HCT116 (cell line): ENCODE results near the gene TNPO1. TPM values are rescaled to one million over a fixed set of nuclear protein-coding genes. Genes with fewer than 3 reads are reported as not detected.

ENCODE experiments used
- ATAC-seq: fragments of 200-7000 bp; cut with Tn5 transposase; 2 replicates; pipeline ENCODE4 v1.9.1; 2020; ENCODE audit warnings: mild to moderate bottlenecking, moderate library complexity
- BruUV-seq: library from RNA; stranded (reverse); fragments of 400-500 nt; replicated peaks from 2 replicates; lab custom pipeline; 2021; lab: Mats Ljungman, UMichigan
- CTCF ChIA-PET: fragments of 300-600 bp; sonication (Branson Sonifier 250); formaldehyde crosslinking; loops from one replicate; lab custom pipeline; 2021; ENCODE audit warnings: antibody characterized with exemption; lab: Charles Lee
- POLR2A ChIA-PET: fragments of 300-600, 350-600 bp; sonication (Branson Sonifier 250); formaldehyde crosslinking; loops from one replicate; lab custom pipeline; 2021; ENCODE audit warnings: antibody characterized with exemption; lab: Charles Lee
- RAD21 ChIA-PET, 2 experiments: fragments of 300-600 bp; sonication (Branson Sonifier 250); formaldehyde crosslinking; loops; one replicate each; lab custom pipeline; 2023; ENCODE audit warnings: low total read pairs in 2 of 2; ENCODE audit not compliant: uncharacterized antibody in 2 of 2, unreplicated experiment in 2 of 2, low non-redundant PET in 1 of 2; lab: Charles Lee
- DNase-seq: peaks from one replicate; pipeline ENCODE4 v3.0.0-alpha.2; 2010; ENCODE audit warnings: low read depth, low spot score
- H2AFZ ChIP-seq: fragments of 200-600 bp; shearing (Covaris generic), sonication (generic); 2 replicates; pipeline ENCODE4 v1.6.1; 2017; ENCODE audit warnings: low read depth, mixed run types, mixed read lengths, antibody characterized with exemption, low read length; ENCODE audit not compliant: poor library complexity, severe bottlenecking
- H3K27ac ChIP-seq: 2 replicates; pipeline ENCODE4 v1.5.1; 2012; ENCODE audit warnings: low read depth, low read length
- H3K27me3 ChIP-seq: fragments of 200-600 bp; sonication (generic); 2 replicates; pipeline ENCODE4 v1.6.1; 2016; ENCODE audit warnings: mixed run types, low read length, mixed read lengths; ENCODE audit not compliant: insufficient read depth
- H3K36me3 ChIP-seq, 2 experiments: fragments of 200-500 bp in 1 of 2; fragments of 200-600 bp in 1 of 2; sonication (Bioruptor generic) in 1 of 2; sonication (generic) in 1 of 2; 2 replicates each; pipeline versions ENCODE4 v1.5.1 to v1.6.1; 2014 to 2016; ENCODE audit warnings: low read length in 2 of 2, inconsistent platforms in 1 of 2, mixed read lengths in 1 of 2, mixed run types in 1 of 2; ENCODE audit not compliant: insufficient read depth in 2 of 2, control insufficient read depth in 1 of 2
- H3K4me1 ChIP-seq, 2 experiments: fragments of 200-600 bp in 1 of 2; sonication (generic) in 1 of 2; 2 replicates each; pipeline versions ENCODE4 v1.5.1 to v1.6.1; 2012 to 2017; ENCODE audit warnings: low read length in 2 of 2, inconsistent platforms in 1 of 2, mild to moderate bottlenecking in 1 of 2, mixed read lengths in 1 of 2, mixed run types in 1 of 2, moderate library complexity in 1 of 2; ENCODE audit not compliant: insufficient read depth in 2 of 2, control insufficient read depth in 1 of 2
- H3K4me2 ChIP-seq: fragments of 200-600 bp; sonication (generic); 2 replicates; pipeline ENCODE4 v1.6.1; 2017; ENCODE audit warnings: mixed run types, low read length, mixed read lengths
- H3K4me3 ChIP-seq, 2 experiments: fragments of 200-600 bp in 1 of 2; sonication (generic) in 1 of 2; replicated peaks in 1 of 2; 2 replicates each; pipeline ENCODE4 v1.5.1; 2011 to 2016; ENCODE audit warnings: low read length in 2 of 2, control low read depth in 1 of 2, low read depth in 1 of 2, mild to moderate bottlenecking in 1 of 2, mixed read lengths in 1 of 2, mixed run types in 1 of 2
- H3K79me2 ChIP-seq: fragments of 200-600 bp; sonication (generic); 2 replicates; pipeline ENCODE4 v1.6.1; 2017; ENCODE audit warnings: mild to moderate bottlenecking, mixed run types, low read length, moderate library complexity, mixed read lengths; ENCODE audit not compliant: insufficient read depth
- H3K9ac ChIP-seq: fragments of 200-600 bp; sonication (generic); 2 replicates; pipeline ENCODE4 v1.6.1; 2016; ENCODE audit warnings: low read length, mixed read lengths
- H3K9me2 ChIP-seq: fragments of 200-600 bp; sonication (generic), shearing (Covaris generic); 2 replicates; pipeline ENCODE4 v1.6.1; 2017; ENCODE audit warnings: mixed run types, mild to moderate bottlenecking, moderate library complexity; ENCODE audit not compliant: insufficient read depth
- H3K9me3 ChIP-seq, 2 experiments: fragments of 200-500 bp in 1 of 2; fragments of 200-600 bp in 1 of 2; sonication (Bioruptor generic) in 1 of 2; sonication (generic) in 1 of 2; 2 replicates each; pipeline ENCODE4 v1.6.1; 2014 to 2017; ENCODE audit warnings: low read length in 2 of 2, mixed read lengths in 2 of 2, inconsistent platforms in 1 of 2, low read depth in 1 of 2, mild to moderate bottlenecking in 1 of 2, mixed run types in 1 of 2, moderate library complexity in 1 of 2; ENCODE audit not compliant: control insufficient read depth in 1 of 2, insufficient read depth in 1 of 2
- H4K20me1 ChIP-seq: fragments of 200-600 bp; sonication (generic), shearing (Covaris generic); 2 replicates; pipeline ENCODE4 v1.6.1; 2017; ENCODE audit warnings: mixed run types, mild to moderate bottlenecking, moderate library complexity; ENCODE audit not compliant: insufficient read depth
- ELF1 ChIP-seq: IDR thresholded peaks from 2 replicates; pipeline ENCODE4 v1.6.1; 2012; ENCODE audit warnings: low read depth, borderline replicate concordance
- JUND ChIP-seq: IDR thresholded peaks from 2 replicates; pipeline ENCODE4 v1.6.1; 2012
- RAD21 ChIP-seq: IDR thresholded peaks from 2 replicates; pipeline ENCODE4 v1.6.1; 2012; ENCODE audit warnings: low read depth, mild to moderate bottlenecking
- SIN3A ChIP-seq: IDR thresholded peaks from 2 replicates; pipeline ENCODE4 v1.6.1; 2012; ENCODE audit warnings: low read depth
- YY1 ChIP-seq: IDR thresholded peaks from 2 replicates; pipeline ENCODE4 v1.6.1; 2011; ENCODE audit warnings: low read length, low read depth, moderate library complexity, mild to moderate bottlenecking; ENCODE audit not compliant: insufficient replicate concordance; ENCODE audit errors: extremely low read depth
- ZBTB33 ChIP-seq: IDR thresholded peaks from 2 replicates; pipeline ENCODE4 v1.6.1; 2011; ENCODE audit warnings: mild to moderate bottlenecking, low read length, moderate library complexity; ENCODE audit not compliant: insufficient replicate concordance; ENCODE audit errors: extremely low read depth
- ZFX ChIP-seq: fragments of 450-650 bp; IDR thresholded peaks from 2 replicates; pipeline ENCODE4 v1.6.1; 2017
- ZNF274 ChIP-seq: fragments of 200-500 bp; sonication (Bioruptor generic); IDR thresholded peaks from 2 replicates; pipeline ENCODE4 v1.6.1; 2014; ENCODE audit warnings: mild to moderate bottlenecking, low read depth, low read length, inconsistent platforms
- intact Hi-C: fragments of 100-400 bp; cut with micrococcal nuclease; formaldehyde crosslinking; loops from 2 replicates; pipeline ENCODE4 v1.10.0; 2022
- total RNA-seq: library from RNA; stranded (reverse); gene quantifications from one replicate; pipeline ENCODE4 v1.2.1, GENCODE V29; 2021; ENCODE audit not compliant: unreplicated experiment
- TF ChIP-seq, protein P1 (sequence below): IDR thresholded peaks from 2 replicates; pipeline ENCODE4 v1.6.1; 2012; ENCODE audit warnings: low read depth

The TNPO1 gene
- total RNA-seq, 1 experiment from 2014 or later: 104 TPM

- no peaks in the 10 kb centered on the region for H3K4me1 ChIP-seq
- peaks cover 100% of the 10 kb centered on the region for H3K79me2 ChIP-seq
- peaks cover 46% of the 10 kb centered on the region for H4K20me1 ChIP-seq
- no peak overlapping the region for H3K4me3 ChIP-seq
- CTCF ChIA-PET: no interaction called here
- no peaks in the 10 kb centered on the region for H3K27me3 ChIP-seq
- H3K4me2 ChIP-seq: no peak overlapping the region
- no peak overlapping the region for H3K27ac ChIP-seq
- BruUV-seq: no TSS peak
- no peaks in the 10 kb centered on the region for H3K9me3 ChIP-seq
- H2AFZ ChIP-seq: no peak overlapping the region
- POLR2A ChIA-PET: no interaction called here
- no peak for ATAC-seq
- no peak overlapping the region for H3K9ac ChIP-seq
- intact Hi-C loops: no loop called here
- no peaks in the 10 kb centered on the region for H3K9me2 ChIP-seq
- RAD21 ChIA-PET: no interaction called here
- TF ChIP-seq ZFX (no peak), JUND (no peak), ZNF274 (no peak), ELF1 (no peak), RAD21 (no peak)
- TF ChIP-seq, protein P1, sequence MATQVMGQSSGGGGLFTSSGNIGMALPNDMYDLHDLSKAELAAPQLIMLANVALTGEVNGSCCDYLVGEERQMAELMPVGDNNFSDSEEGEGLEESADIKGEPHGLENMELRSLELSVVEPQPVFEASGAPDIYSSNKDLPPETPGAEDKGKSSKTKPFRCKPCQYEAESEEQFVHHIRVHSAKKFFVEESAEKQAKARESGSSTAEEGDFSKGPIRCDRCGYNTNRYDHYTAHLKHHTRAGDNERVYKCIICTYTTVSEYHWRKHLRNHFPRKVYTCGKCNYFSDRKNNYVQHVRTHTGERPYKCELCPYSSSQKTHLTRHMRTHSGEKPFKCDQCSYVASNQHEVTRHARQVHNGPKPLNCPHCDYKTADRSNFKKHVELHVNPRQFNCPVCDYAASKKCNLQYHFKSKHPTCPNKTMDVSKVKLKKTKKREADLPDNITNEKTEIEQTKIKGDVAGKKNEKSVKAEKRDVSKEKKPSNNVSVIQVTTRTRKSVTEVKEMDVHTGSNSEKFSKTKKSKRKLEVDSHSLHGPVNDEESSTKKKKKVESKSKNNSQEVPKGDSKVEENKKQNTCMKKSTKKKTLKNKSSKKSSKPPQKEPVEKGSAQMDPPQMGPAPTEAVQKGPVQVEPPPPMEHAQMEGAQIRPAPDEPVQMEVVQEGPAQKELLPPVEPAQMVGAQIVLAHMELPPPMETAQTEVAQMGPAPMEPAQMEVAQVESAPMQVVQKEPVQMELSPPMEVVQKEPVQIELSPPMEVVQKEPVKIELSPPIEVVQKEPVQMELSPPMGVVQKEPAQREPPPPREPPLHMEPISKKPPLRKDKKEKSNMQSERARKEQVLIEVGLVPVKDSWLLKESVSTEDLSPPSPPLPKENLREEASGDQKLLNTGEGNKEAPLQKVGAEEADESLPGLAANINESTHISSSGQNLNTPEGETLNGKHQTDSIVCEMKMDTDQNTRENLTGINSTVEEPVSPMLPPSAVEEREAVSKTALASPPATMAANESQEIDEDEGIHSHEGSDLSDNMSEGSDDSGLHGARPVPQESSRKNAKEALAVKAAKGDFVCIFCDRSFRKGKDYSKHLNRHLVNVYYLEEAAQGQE: no peak
- TF ChIP-seq, all 23 proteins: peak for 0
- H3K36me3 ChIP-seq: peaks cover 47 to 71% of the 10 kb centered on the region in 2 experiments; a peak in 3 of 4 replicates
- DNase-seq: no peak
These were observed 42.7 kb downstream of the TNPO1 start for GRCh38 chr5:72859127-72859526.

- POLR2A ChIA-PET: no interaction called here
- Histone ChIP-seq H3K27me3 (no peaks in the 10 kb centered on the region), H3K9me2 (no peaks in the 10 kb centered on the region), H3K4me1 (no peaks in the 10 kb centered on the region), H3K36me3 (peaks cover 50 to 68% of the 10 kb centered on the region in 2 experiments; a peak in 3 of 4 replicates), H3K4me2 (no peak overlapping the region), H3K4me3 (no peak overlapping the region), H4K20me1 (peaks cover 38% of the 10 kb centered on the region), H3K9me3 (no peaks in the 10 kb centered on the region), H2AFZ (no peak overlapping the region), H3K9ac (no peak overlapping the region), H3K79me2 (peaks cover 100% of the 10 kb centered on the region), H3K27ac (no peak overlapping the region)
- TF ChIP-seq ELF1 (no peak), YY1 (no peak), ZBTB33 (no peak), SIN3A (no peak), ZFX (no peak)
- RAD21 ChIA-PET: no interaction called here
- CTCF ChIA-PET: no interaction called here
- no peak for DNase-seq
- intact Hi-C loops: no loop called here
- no TSS peak for BruUV-seq
- ATAC-seq: no peak
These were observed 44.0 kb downstream of the TNPO1 start for GRCh38 chr5:72860499-72860898.
